Nephron progenitor cell (in vitro differentiated cells): ENCODE data around the gene BARX2.

ENCODE experiments used
- DNase-seq: peaks from one replicate; pipeline ENCODE4 v3.0.0; 2021
- H3K27ac Mint-ChIP-seq: 2 replicates; pipeline ENCODE4 v1.8.0; 2021; ENCODE audit warnings: mild to moderate bottlenecking, moderate library complexity, mixed read lengths
- H3K27me3 Mint-ChIP-seq: 2 replicates; pipeline ENCODE4 v1.8.0; 2021; ENCODE audit warnings: mild to moderate bottlenecking, low read depth, mixed read lengths; ENCODE audit not compliant: poor library complexity
- H3K36me3 Mint-ChIP-seq: 2 replicates; pipeline ENCODE4 v1.8.0; 2021; ENCODE audit warnings: low read depth, mixed read lengths
- H3K4me1 Mint-ChIP-seq: 2 replicates; pipeline ENCODE4 v1.8.0; 2021; ENCODE audit warnings: mixed read lengths
- H3K4me3 Mint-ChIP-seq: 2 replicates; pipeline ENCODE4 v1.8.0; 2021; ENCODE audit warnings: mild to moderate bottlenecking, moderate library complexity, mixed read lengths
- H3K9me3 Mint-ChIP-seq: 2 replicates; pipeline ENCODE4 v1.8.0; 2021; ENCODE audit warnings: mild to moderate bottlenecking, moderate library complexity, mixed read lengths
- TF ChIP-seq, protein P1 (sequence below): fragments of 200-600 bp; sonication (generic); IDR thresholded peaks from 2 replicates; pipeline ENCODE4 v1.5.0; 2021; ENCODE audit warnings: antibody characterized with exemption

Gene BARX2

DNA sequence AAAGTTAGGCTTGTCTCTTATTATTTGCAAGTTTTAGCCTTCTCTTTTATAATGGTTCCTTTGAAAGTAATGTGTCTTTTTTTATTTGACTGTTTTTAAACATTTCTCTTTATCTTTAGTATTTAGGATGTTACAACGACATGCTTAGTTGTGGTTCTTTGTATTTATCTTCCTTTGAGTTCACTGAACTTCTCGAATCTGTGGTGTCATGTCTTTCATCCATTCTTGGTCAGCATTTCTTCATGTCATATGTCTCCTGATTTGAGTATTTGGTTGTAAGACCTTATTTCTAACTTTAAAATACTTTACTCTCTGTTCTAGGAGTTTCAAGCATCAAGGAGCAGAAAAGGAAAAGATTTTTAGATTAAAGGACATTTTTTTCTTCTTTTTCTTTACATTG is 15.9 kb upstream of the BARX2 start:
- H3K36me3 Mint-ChIP-seq = peaks cover 8% of the 10 kb centered on the region
- peaks cover 14% of the 10 kb centered on the region for H3K27me3 Mint-ChIP-seq
- H3K27ac Mint-ChIP-seq = no peak overlapping the region
- TF ChIP-seq, protein P1, sequence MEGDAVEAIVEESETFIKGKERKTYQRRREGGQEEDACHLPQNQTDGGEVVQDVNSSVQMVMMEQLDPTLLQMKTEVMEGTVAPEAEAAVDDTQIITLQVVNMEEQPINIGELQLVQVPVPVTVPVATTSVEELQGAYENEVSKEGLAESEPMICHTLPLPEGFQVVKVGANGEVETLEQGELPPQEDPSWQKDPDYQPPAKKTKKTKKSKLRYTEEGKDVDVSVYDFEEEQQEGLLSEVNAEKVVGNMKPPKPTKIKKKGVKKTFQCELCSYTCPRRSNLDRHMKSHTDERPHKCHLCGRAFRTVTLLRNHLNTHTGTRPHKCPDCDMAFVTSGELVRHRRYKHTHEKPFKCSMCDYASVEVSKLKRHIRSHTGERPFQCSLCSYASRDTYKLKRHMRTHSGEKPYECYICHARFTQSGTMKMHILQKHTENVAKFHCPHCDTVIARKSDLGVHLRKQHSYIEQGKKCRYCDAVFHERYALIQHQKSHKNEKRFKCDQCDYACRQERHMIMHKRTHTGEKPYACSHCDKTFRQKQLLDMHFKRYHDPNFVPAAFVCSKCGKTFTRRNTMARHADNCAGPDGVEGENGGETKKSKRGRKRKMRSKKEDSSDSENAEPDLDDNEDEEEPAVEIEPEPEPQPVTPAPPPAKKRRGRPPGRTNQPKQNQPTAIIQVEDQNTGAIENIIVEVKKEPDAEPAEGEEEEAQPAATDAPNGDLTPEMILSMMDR = no peak
- no peak overlapping the region for H3K4me3 Mint-ChIP-seq
- peaks cover 26% of the 10 kb centered on the region for H3K9me3 Mint-ChIP-seq
- no peak for DNase-seq
- no peaks in the 10 kb centered on the region for H3K4me1 Mint-ChIP-seq

DNA sequence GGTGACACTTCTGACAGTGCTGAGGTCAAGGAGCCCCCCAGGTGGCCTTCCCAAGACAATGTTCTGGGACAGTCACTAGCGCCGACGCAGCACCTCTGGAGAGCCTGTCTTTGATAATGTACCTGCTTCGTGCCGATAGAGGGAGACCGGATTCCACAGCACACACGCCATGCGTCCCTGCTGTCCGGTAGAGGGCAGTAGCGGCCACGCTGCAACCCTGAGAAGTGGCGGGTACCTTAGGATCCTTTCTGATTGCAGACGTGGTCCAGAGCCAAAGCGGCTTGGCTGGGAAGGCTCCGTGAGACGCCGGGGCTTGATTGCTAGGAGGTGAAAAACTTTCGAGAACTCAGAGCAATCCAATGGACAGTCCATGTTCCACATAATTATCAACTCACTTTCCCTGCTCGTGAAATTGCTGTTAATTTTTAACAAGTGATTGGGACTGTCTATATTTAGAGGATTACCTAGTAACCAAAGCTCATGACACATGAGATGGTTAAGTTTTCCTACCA is 11.4 kb upstream of the BARX2 start:
- Mint-ChIP-seq H3K27me3 (peaks cover 51% of the 10 kb centered on the region), H3K4me3 (no peak overlapping the region), H3K36me3 (peaks cover 7% of the 10 kb centered on the region), H3K27ac (no peak overlapping the region), H3K9me3 (peaks cover 21% of the 10 kb centered on the region), H3K4me1 (peaks cover 9% of the 10 kb centered on the region)
- peak; percentile 91 for DNase-seq
- TF ChIP-seq, protein P1 = peak; percentile 100

DNA sequence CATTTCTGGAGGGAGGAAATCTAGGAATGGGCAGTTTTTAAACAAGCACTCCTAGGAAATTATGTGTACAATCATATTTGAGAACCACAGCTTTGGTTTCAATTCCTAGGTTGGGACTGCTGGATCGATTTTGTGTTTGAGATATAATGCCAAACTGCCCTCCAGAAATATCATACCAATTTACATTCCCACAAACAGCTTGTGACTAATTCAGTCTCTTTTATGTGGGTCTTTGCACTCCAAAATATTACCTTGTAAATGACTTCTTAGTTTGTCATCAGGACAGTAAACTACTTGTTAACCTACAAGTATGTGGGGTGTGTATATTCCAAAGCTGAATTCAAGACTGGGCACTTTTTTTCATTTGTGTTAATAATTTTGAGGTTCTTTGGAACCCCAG is 9.8 kb upstream of the BARX2 start:
- H3K36me3 Mint-ChIP-seq = no peaks in the 10 kb centered on the region
- no peak overlapping the region for H3K27ac Mint-ChIP-seq
- peaks cover 63% of the 10 kb centered on the region for H3K27me3 Mint-ChIP-seq
- TF ChIP-seq, protein P1 = no peak
- no peak for DNase-seq
- peaks cover 4% of the 10 kb centered on the region for H3K9me3 Mint-ChIP-seq
- H3K4me1 Mint-ChIP-seq = peaks cover 18% of the 10 kb centered on the region
- no peak overlapping the region for H3K4me3 Mint-ChIP-seq

DNA sequence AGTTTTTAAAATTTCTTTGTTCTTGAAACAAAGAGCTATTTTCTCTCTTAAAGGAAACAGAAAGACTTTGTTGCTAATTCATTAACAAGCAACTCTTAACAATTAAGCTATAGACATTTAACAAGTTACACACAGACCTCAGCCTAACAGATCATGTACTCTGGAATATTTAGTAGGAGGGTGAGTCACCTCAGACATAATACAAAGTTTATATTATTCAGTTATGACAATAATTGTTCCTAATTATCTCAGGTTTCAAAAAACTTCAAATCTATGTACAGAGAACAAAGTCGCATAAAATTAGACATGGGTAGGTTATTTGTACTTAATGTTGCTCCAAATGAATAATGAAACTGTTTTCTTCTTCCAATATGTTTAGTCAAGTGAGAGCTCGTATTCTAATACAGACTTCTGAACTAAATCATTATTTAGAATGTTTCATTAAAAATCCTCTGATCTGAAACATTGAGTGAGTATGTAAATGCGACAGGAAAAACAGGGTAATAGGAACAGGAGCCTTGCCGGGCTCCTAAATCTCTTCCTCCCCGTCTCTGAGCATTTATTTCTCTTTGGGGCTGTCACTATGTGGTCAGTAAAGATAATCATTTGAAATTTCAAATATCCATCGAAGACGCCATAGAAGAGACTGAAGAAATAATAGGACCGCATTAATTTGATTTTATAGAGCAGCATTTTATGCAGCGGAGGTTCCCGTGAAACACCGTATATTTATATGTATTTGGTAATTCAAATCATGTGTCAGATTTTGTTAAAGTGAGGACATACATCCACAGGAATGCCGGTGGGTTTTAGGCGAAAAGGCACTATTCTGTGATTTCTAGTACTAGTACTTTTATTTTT is 8.7 kb upstream of the BARX2 start:
- no peak for DNase-seq
- H3K9me3 Mint-ChIP-seq = no peaks in the 10 kb centered on the region
- peaks cover 66% of the 10 kb centered on the region for H3K27me3 Mint-ChIP-seq
- no peak overlapping the region for H3K4me3 Mint-ChIP-seq
- H3K4me1 Mint-ChIP-seq = peaks cover 21% of the 10 kb centered on the region
- H3K27ac Mint-ChIP-seq = no peak overlapping the region
- TF ChIP-seq, protein P1 = no peak
- no peaks in the 10 kb centered on the region for H3K36me3 Mint-ChIP-seq

DNA sequence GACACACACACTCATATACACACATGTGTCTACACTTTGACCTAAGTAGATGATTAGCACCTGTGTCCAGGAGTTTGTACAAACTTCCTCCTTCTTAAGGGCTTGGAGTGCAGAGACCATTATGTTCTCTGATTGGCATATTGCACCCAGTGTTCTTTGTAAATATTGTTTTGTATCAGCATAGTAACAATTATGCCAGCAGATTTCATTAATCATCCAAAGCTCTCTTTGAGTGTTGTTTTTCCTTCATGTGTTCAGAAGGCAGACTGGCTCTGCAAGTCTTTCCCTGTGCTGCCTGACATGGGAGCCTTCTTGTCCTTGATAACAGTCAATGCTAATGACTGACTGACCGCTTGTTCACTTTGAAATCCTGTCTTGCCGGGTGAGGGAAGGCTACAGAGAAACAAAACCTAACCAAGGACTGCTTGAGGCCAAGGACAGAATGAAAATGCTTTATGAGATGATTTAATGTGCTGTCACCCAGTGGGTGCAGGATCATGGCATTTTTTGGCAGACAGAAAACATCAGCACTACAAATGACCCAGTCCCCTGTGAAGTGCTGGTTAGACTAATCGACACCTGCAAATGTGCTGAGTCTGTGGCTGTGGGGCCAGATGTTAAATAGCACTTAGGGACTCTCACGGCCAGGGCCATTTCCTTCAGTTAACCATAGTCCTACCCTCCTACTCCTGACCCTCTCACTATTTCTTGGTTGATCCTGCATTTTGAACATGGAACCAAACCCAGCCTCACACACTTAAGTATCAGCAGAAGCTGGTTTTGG is 6.6 kb upstream of the BARX2 start:
- DNase-seq = no peak
- Mint-ChIP-seq H3K36me3 (no peaks in the 10 kb centered on the region), H3K27me3 (peaks cover 86% of the 10 kb centered on the region), H3K4me1 (peaks cover 33% of the 10 kb centered on the region), H3K27ac (no peak overlapping the region), H3K9me3 (no peaks in the 10 kb centered on the region), H3K4me3 (no peak overlapping the region)
- TF ChIP-seq, protein P1 = no peak
